Measurements from ENCODE around the gene TMC3.
"Not testable (repeated sequence)": the region's sequence is repeated elsewhere in the genome, so short reads cannot be mapped to it uniquely, and the experiment has no call there.

TMC3 gene

DNA sequence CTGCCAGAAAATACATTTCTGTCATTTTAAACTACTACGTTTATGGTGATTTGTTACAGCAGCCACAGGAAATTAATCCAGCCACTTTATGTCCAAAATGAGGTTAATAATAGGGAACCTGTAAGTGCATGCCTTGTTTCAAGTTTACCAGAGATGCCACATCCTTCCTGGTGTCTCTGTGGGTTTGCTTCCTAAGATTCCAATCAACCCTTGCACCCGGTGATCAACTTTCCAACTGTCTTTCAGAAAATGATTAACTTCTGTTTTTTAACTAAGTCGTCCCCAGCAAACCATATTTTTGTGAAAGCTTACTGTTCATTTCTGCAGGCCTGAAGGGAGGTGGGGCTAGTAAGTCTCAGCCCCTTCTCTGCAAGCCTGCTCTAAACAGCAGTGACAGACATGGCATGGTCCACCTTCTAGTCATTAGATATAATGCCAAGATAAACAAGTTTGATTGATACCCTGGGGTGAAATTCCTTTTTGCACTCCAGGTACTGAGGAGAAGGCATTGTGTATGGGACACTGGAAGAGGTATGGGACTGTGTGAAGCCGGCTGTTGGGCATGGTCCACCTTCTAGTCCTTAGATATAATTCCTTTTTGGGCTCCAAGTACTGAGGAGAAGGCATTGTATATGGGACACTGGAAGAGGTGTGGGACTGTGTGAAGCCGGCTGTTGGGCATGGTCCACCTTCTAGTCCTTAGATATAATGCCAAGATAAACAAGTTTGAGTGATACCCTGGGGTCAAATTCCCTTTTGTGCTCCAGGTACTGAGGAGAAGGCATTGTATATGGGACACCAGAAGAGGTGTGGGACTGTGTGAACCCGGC is 11.1 kb upstream of the TMC3 start:
- ATAC-seq: no peak
- no peak for DNase-seq

- DNase-seq: no peak
- no peak for ATAC-seq
These were observed 7.7 kb upstream of the TMC3 start for GRCh38 chr15:81381720-81382119.

DNA sequence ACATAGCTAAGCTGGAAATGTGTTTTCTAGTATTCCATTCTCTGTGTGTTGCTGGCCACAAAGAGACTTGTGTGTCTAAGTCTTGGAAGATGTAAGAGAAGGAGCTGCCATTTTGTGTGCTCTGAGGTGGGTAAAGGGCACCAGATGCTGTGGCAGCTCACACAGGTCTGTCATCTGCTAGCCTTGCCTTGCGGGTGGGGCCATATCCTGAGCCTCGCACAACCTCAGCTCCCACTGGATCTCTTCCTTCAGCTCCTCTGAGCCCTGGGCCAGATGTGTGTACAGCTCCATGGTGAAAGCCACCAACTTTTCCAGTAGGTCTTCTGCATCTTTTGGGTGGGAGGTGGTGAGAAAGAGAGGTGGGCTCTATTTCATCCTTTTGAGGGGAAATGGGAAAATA is 6.7 kb upstream of the TMC3 start:
- ATAC-seq: no peak
- DNase-seq: no peak

GRCh38 chr15:81380203-81380602 is 6.2 kb upstream of the TMC3 start:
- no peak for ATAC-seq
- no peak for DNase-seq

GRCh38 chr15:81379269-81379668 is 5.3 kb upstream of the TMC3 start:
- no peak for DNase-seq
- no peak for ATAC-seq

DNA sequence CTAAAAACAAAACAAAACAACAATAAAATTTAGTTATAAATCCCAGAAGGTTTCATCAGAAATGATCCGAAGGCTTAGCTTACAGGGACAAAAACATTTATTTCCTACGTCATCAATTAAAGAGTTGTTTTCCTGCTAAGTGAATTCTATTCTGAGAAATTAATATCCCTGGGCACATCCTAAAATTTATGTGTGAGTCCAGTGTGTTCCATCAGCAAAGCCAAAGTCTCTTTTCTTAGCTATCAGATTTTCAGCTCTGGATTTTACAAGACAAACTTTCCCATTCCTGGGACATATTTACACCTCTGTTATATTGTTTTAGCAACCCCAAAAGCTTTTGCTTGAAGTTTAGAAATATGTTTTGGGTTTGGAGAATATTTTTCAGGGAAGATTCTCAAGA is 4.4 kb upstream of the TMC3 start:
- ATAC-seq: no peak
- DNase-seq: no peak

GRCh38 chr15:81377871-81378270 is 3.9 kb upstream of the TMC3 start:
- DNase-seq (no peak), ATAC-seq (no peak)

- ATAC-seq: no peak
These were observed 2.2 kb upstream of the TMC3 start for GRCh38 chr15:81376231-81376630.

GRCh38 chr15:81375461-81375860 is 1.4 kb upstream of the TMC3 start:
- DNase-seq (no peak), ATAC-seq (no peak)

More at GRCh38 chr15:81376231-81376630, 2.2 kb upstream of the TMC3 start:
- no peak for DNase-seq

DNA sequence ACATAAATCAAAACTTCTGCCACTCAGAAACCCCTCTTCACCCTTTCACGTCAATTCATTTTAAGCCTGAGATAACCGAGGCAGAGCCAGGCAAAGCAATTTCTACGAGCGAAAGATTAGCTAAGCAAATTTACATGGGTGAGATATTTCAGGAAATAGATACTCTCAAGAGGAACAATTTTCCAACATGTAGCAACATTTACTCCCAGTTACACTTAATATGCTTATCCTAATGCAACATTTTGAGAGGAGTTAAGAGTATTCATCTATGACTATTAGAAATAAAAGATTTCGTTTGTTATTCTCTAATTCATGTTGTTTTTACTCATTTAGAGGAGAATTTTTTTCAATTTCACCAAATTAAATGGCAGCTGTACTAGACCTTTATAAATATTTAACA is 837 bp downstream of the TMC3 start:
- no peak for ATAC-seq
- no peak for DNase-seq

GRCh38 chr15:81372575-81372974 is 1.4 kb downstream of the TMC3 start:
- no peak for DNase-seq
- ATAC-seq: no peak

GRCh38 chr15:81363718-81364500 is 10.1 kb downstream of the TMC3 start:
- ATAC-seq (no peak), DNase-seq (no peak)

DNA sequence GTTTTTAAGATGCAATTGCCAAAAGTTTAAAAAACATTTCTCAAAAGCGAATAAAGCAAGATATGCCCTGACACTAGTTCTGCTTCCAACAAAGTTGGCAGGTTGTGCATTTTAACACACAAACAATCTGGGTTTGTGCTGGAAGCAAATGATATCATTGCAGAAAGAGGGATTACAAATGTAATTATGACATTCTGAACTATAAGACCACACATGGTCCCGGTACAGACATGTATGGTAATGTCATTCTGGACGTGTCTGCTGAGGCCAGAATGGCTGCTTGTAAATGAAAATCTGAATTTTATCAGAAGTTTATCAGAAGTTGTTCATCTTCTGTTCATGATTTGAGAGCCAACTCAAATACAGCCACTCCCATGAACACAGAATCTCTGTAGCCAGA is 10.7 kb downstream of the TMC3 start:
- DNase-seq (no peak), ATAC-seq (no peak)

DNA sequence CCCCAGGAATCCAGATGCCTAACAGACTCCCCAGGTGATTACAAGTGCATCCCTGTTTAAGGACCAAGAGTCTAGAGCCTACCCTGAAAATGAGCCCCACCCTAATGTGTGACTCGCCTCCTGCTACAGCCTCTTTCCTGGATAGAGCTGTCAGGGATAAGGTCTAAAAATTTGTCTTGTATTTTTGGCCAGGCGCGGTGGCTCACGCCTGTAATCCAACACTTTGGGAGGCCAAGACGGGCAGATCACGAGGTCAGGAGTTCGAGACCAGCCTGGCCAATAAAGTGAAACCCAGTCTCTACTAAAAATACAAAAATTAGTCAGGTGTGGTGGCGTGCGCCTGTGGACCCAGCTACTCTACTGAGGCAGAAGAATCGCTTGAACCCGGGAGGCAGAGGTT is 11.2 kb downstream of the TMC3 start:
- DNase-seq: no peak
- no peak for ATAC-seq

- ATAC-seq (no peak), DNase-seq (no peak)
These were observed 12.1 kb downstream of the TMC3 start for GRCh38 chr15:81361891-81362290.

- ATAC-seq (no peak), DNase-seq (no peak)
These were observed 13.5 kb downstream of the TMC3 start for GRCh38 chr15:81360491-81360890.

GRCh38 chr15:81358248-81358647 is 15.8 kb downstream of the TMC3 start:
- ATAC-seq (no peak), DNase-seq (no peak)

DNA sequence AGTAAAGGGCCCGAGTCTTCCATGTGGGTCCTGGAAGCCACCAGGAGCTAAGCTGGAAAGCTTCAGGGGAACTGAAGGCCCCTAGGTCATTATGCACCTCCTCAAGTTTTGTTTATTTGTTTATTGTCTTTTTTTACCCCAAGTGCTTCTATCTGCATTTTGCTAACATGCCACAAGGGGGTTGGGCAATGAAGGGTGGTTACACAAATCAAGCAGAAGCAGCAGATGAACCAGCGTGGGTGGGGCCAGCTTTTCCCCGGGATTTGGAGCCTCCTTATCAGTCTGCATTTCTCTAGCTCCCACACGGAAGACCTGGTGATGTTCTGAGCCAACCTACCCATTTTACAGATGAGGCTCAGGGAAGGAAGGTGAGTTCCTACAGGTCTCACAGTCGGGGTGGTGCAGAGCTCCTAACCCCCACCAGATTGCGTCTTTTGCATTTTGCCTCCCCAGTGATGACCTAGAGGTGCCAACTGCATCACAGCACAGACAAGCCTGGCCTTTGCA is 16.8 kb downstream of the TMC3 start:
- ATAC-seq (no peak), DNase-seq (no peak)

DNA sequence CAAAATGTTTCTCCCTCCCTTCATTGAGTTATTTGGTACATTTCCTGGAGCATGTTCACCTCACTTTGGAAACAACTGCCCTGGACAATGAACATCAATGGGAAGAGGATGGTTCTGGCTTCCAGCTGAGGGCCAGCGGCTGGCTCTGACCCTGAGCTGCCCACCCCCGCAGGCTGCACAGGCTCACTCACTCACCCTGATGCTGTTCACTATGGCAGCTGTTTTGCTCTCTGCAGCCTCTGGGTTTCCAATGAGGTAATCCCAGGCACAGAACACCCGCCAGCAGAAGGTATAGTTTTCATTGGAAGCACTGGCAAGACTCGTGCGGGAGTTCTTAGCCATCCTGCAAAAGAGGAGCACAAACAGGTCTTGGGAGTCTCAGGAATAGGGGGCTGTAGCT is 17.8 kb downstream of the TMC3 start:
- ATAC-seq: no peak
- DNase-seq: no peak

DNA sequence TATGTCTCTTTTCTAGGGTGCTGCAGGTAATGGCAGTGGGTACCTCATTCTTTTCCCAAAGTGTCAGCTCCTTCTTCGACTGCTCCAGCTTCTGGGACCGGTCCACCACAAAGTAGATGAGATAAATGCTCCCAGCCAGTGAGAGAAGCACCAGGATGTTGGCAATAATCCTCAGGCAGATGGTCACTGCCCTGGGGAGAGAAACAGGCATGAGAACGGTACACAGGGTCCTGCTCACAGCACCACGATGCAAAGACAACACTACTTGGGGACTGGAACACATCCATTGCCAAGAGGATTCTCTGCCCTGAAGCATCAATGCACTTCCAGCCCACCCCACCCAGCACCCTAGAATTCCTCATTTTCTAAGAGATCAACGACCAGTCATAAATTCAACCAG is 22.4 kb downstream of the TMC3 start:
- no peak for DNase-seq
- no peak for ATAC-seq

- DNase-seq (no peak), ATAC-seq (no peak)
These were observed 24.7 kb downstream of the TMC3 start for GRCh38 chr15:81349271-81349670.

DNA sequence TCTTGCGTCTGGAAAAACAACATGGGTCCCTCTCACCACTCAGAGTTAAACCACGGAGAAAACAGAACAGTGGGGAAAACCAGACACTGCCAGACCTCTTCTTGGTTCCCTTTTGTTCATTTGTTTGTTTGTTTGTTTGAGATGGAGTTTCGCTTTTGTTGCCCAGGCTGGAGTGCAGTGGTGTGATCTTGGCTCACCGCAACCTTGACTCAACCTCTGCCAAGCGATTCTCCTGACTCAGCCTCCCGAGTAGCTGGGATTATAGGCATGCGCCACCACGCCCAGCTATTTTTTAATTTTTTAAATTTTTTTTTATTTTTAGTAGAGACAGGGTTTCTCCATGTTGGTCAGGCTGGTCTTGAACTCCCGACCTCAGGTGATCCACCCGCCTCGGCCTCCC is 25.3 kb downstream of the TMC3 start:
- not testable (repeated sequence) for ATAC-seq, DNase-seq

- DNase-seq (no peak), ATAC-seq (no peak)
These were observed 26.1 kb downstream of the TMC3 start for GRCh38 chr15:81347910-81348309.
